ENCODE data around the gene TM9SF3.

DNA sequence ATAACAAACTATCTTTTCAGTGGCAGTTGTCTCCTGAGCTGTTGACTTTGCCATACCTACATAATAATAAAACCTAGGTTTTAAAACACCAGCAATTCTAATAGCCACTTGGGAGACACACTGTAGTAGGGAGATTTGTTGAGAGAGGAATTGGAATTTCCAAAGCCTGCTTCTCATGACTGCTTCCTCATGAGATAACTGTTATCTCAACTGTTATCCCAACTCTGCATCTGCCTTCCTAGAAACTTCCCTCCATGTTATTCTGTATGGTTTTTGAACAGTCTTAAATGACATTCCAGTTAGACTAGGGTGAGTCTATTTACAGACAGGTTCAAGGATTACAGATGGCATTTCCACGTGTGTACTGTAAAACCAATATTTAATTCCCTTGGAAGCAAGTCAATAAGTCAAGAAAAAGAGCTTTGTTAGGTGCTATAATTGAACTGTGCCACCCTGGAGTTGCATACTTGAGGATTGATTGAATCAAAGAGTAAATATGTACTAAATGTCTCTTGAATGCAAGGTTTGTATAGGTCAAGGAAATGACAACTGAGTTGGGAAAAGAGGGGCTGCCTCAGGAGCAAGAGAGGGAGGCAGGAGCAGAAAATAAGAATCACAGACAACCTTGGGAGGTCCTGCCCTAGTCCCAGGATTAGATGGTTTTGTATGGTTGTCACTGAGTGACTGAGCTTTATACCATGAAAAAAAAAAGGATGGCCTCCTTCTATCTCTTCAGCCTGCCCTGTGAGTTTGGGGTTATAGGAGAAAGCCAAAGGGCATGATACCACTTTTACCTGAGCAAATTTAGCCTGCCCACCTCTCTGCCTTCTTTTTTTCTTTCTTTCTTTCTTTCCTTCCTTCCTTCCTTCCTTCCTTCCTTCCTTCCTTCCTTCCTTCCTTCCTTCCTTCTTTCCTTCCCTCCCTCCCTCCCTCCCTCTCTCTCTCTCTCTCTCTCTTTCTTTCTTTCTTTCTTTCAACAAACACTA is 9.9 kb upstream of the TM9SF3 start:
- no peak for TF ChIP-seq CTCF (IDR thresholded peaks at IDR 0.05; ENCODE audit: low read length)
- TF ChIP-seq EZH2 (optimal IDR thresholded peaks at IDR 0.05; ENCODE audit: low read depth, low read length) = no peak
- no peak for TF ChIP-seq EZH2phosphoT487 (IDR thresholded peaks at IDR 0.05; ENCODE audit: low read length)

Data from MM.1S (cell line).